ENCODE data around the gene FUCA2. TPM values are rescaled to one million over a fixed set of nuclear protein-coding genes. Genes with fewer than 3 reads are reported as not detected.

Gene FUCA2
- total RNA-seq, 1 donor from 2014 or later = 53.1 TPM

DNA sequence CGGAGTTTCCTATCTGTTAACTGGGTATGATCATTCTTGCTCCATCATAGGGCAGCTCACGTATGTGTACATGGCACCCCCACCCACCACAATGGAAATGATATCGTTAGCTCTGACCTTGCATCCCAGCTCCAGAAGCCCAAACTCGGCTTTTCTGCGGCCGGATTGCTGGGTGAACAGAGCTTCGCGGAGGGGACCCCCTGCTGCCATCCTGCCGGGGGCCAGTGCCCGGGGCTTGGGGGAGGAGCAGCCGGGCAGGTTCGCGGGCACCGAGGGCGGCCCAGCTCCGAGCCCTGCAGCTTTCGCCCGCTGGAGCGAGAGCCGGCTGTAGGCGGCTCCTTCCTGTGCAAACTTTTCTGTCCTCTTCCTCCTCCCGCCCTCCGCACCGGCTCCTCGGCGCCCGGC is 24.9 kb upstream of the FUCA2 start:
- no peaks in the 10 kb centered on the region for H3K9me3 ChIP-seq
- ATAC-seq = peak; percentile 76 to 88
- peak overlapping the region; percentile 64 for H3K27ac ChIP-seq
- peaks cover 16% of the 10 kb centered on the region for H3K4me1 ChIP-seq
- peak overlapping the region; percentile 71 for H3K4me3 ChIP-seq
- no peaks in the 10 kb centered on the region for H3K36me3 ChIP-seq
- TF ChIP-seq, protein P1, sequence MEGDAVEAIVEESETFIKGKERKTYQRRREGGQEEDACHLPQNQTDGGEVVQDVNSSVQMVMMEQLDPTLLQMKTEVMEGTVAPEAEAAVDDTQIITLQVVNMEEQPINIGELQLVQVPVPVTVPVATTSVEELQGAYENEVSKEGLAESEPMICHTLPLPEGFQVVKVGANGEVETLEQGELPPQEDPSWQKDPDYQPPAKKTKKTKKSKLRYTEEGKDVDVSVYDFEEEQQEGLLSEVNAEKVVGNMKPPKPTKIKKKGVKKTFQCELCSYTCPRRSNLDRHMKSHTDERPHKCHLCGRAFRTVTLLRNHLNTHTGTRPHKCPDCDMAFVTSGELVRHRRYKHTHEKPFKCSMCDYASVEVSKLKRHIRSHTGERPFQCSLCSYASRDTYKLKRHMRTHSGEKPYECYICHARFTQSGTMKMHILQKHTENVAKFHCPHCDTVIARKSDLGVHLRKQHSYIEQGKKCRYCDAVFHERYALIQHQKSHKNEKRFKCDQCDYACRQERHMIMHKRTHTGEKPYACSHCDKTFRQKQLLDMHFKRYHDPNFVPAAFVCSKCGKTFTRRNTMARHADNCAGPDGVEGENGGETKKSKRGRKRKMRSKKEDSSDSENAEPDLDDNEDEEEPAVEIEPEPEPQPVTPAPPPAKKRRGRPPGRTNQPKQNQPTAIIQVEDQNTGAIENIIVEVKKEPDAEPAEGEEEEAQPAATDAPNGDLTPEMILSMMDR (IDR thresholded peaks at IDR 0.05) = no peak
- intact Hi-C loops (cut with DNase I) = no loop called here
- peak; percentile 71 for DNase-seq
- H3K27me3 ChIP-seq (ENCODE audit: low read depth) = no peaks in the 10 kb centered on the region

DNA sequence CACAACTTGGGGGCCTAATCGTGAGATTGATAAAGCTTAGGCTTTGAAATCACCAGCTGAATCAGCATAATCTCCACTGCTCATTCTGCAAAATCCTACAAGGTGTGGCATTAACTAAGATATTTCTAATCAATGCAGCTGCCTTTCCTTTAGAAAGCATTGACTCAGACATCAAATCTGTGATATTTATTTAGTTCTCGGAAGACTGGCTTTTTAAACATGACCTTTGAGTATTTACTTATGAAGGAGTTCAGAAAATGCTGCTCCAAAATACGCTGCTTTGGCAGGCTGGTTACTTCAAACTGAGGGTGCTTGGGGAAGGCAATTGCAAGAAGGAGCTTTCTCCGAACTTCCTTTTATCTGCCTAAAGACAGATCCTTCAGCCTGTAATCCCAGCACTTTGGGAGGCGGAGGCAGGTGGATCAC is 23.7 kb upstream of the FUCA2 start:
- Histone ChIP-seq H3K4me1 (peaks cover 16% of the 10 kb centered on the region), H3K27me3 (ENCODE audit: low read depth) (no peaks in the 10 kb centered on the region), H3K36me3 (no peaks in the 10 kb centered on the region), H3K9me3 (no peaks in the 10 kb centered on the region), H3K27ac (no peak overlapping the region), H3K4me3 (no peak overlapping the region)
- ATAC-seq (peak in 1 of 2 donors; percentile 4), DNase-seq (no peak)
- intact Hi-C loops (cut with DNase I) = no loop called here
- TF ChIP-seq, protein P1 (IDR thresholded peaks at IDR 0.05) = no peak

DNA sequence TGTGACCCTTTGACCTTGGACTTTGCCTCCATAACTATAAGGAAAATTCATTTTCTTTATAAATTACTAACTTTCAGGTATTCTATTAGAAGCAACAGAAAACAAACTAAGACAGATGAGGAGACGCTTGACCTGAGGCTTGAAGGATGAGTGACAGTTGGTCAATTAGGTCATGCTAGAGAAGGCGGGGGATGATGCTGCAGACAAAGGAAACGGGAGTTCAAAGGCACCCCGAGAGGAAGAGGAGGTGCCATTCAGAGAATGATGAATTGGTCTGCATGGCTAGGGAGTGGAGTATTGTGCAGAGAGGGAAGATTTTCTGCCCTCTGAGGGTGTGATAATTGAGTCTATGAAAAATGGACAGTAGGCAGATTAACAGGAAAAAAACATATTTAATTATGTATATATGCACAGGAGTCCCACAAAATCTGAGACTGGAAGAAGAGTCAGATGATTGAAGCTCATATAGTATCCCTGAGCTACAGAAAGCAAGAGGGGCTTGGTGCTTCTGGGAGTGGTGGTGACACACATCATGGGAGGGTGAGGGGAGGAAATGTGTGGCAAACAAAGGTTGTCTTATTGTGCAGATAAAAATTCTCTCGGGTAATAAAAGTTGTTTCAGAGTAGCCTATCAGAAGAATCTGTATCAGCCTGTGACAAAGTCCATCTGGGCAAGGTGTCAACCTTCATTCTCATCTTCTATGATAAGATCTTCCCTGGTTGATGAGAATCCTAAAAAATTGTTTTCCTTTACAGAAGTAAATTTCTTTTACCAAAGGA is 20.4 kb upstream of the FUCA2 start:
- ATAC-seq (no peak), DNase-seq (no peak)
- H3K27me3 ChIP-seq (ENCODE audit: low read depth) = no peaks in the 10 kb centered on the region
- no peaks in the 10 kb centered on the region for H3K36me3 ChIP-seq
- H3K9me3 ChIP-seq = no peaks in the 10 kb centered on the region
- peaks cover 5% of the 10 kb centered on the region for H3K4me1 ChIP-seq
- no peak overlapping the region for H3K27ac ChIP-seq
- H3K4me3 ChIP-seq = no peak overlapping the region
- TF ChIP-seq, protein P1 (IDR thresholded peaks at IDR 0.05) = no peak
- intact Hi-C loops (cut with DNase I) = no loop called here

DNA sequence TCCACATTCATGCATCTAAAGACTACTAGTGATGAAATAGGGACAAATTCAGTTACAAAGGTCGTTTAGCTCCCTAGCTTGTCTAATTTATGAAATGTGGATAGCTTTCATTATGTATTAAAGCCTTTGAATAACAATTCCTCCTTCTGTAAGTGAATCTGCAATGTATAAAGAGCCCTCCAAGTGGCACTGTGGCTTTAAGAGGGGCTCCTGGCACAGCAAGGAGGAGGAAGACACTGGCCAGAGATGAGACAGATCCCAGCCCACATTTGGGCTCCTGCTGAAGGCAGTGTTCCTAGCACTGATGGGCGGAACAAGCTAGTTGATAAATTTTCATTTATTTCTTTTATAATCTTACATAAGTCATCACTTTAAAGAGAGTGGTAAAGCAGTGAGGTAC is 17.6 kb upstream of the FUCA2 start:
- H3K9me3 ChIP-seq = no peaks in the 10 kb centered on the region
- no peak overlapping the region for H3K4me3 ChIP-seq
- H3K36me3 ChIP-seq = no peaks in the 10 kb centered on the region
- intact Hi-C loops (cut with DNase I) = no loop called here
- H3K27ac ChIP-seq = no peak overlapping the region
- TF ChIP-seq, protein P1 (IDR thresholded peaks at IDR 0.05) = no peak
- no peaks in the 10 kb centered on the region for H3K27me3 ChIP-seq (ENCODE audit: low read depth)
- H3K4me1 ChIP-seq = no peaks in the 10 kb centered on the region
- DNase-seq (no peak), ATAC-seq (no peak)

DNA sequence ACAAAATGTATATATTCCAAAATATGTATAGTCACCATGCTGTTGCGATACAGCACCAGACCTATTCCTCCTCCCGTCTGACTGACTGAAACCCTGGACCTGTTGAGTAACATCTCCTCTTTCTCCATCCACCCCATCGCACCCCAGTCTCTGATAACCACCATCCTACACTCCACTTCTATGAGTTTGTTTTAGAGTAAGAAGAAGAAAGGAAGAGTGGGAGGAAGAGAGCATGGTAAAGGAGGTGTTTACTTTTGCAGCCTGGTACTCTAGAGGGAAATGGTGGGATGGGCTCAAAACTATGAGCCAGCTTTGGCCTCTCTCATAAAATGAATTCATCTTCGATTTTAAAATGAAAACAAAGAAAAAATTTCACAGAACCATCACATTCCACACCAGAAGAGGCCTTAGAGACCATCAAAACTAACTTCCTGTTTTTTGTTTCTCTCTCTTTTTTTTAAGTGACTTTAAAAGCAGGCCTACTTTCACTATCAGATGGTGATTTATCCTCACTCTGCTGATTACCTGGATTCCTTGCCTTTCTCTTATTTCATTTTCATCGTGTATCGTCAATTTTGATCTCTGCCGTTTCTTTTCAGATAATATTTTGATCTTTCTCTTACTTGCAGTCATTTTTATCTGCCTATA is 16.8 kb upstream of the FUCA2 start:
- Histone ChIP-seq H3K27ac (no peak overlapping the region), H3K36me3 (no peaks in the 10 kb centered on the region), H3K4me1 (no peaks in the 10 kb centered on the region), H3K27me3 (ENCODE audit: low read depth) (no peaks in the 10 kb centered on the region), H3K9me3 (no peaks in the 10 kb centered on the region), H3K4me3 (no peak overlapping the region)
- DNase-seq = no peak
- intact Hi-C loops (cut with DNase I) = no loop called here
- TF ChIP-seq, protein P1 (IDR thresholded peaks at IDR 0.05) = no peak
- ATAC-seq = no peak

All from lower lobe of right lung (tissue), 2 donors.